Activated CD8-positive, alpha-beta memory T cell treated with anti-CD3 and anti-CD28 coated beads, Interleukin-2, amount 50 U/mL, for 1 hour (primary cell): ENCODE measurements around the gene RXFP1.

Experiments
- DNase-seq: peaks from one replicate; pipeline ENCODE4 v3.0.0-alpha.2; 2020; ENCODE audit errors: extremely low read depth

RXFP1 gene

GRCh38 chr4:158521484-158522088, at the start of gene RXFP1:
Gene RXFP1, plus strand, starts transcription at chr4:158521882. Its CDS starts 95 bp downstream, at chr4:158521977.
- no peak for DNase-seq

GRCh38 chr4:158481811-158482210, 39.9 kb upstream of the RXFP1 start:
- no peak for DNase-seq

GRCh38 chr4:158484173-158484885, 37.4 kb upstream of the RXFP1 start:
- no peak for DNase-seq

GRCh38 chr4:158490629-158491028, 31.1 kb upstream of the RXFP1 start:
- DNase-seq: no peak

GRCh38 chr4:158492391-158492790, 29.3 kb upstream of the RXFP1 start:
- no peak for DNase-seq

- DNase-seq: no peak
Observed at GRCh38 chr4:158496030-158496741, 25.5 kb upstream of the RXFP1 start.

GRCh38 chr4:158500054-158500453, 21.6 kb upstream of the RXFP1 start:
- no peak for DNase-seq

- no peak for DNase-seq
Observed at GRCh38 chr4:158513256-158513655, 8.4 kb upstream of the RXFP1 start.

- DNase-seq: no peak
Observed at GRCh38 chr4:158519226-158519625, 2.5 kb upstream of the RXFP1 start.

- no peak for DNase-seq
Observed at GRCh38 chr4:158523990-158524535, 2.4 kb downstream of the RXFP1 start.

- DNase-seq: no peak
Observed at GRCh38 chr4:158527516-158527915, 5.8 kb downstream of the RXFP1 start.

- no peak for DNase-seq
Observed at GRCh38 chr4:158529505-158529904, 7.8 kb downstream of the RXFP1 start.

- DNase-seq: no peak
Observed at GRCh38 chr4:158530381-158530780, 8.7 kb downstream of the RXFP1 start.

- DNase-seq: no peak
Observed at GRCh38 chr4:158530898-158531297, 9.2 kb downstream of the RXFP1 start.

- no peak for DNase-seq
Observed at GRCh38 chr4:158532556-158533231, 11.0 kb downstream of the RXFP1 start.

- no peak for DNase-seq
Observed at GRCh38 chr4:158534727-158535126, 13.0 kb downstream of the RXFP1 start.

- no peak for DNase-seq
Observed at GRCh38 chr4:158535130-158535614, 13.5 kb downstream of the RXFP1 start.

GRCh38 chr4:158536833-158537232, 15.2 kb downstream of the RXFP1 start:
- DNase-seq: no peak

- DNase-seq: no peak
Observed at GRCh38 chr4:158538176-158538575, 16.5 kb downstream of the RXFP1 start.

GRCh38 chr4:158538911-158539310, 17.2 kb downstream of the RXFP1 start:
- DNase-seq: no peak

GRCh38 chr4:158540125-158540907, 18.6 kb downstream of the RXFP1 start:
- no peak for DNase-seq
